GF-D8 (cell line): Measurements from ENCODE around the gene NSG1.
A peak's percentile ranks its signal among the peaks of the same experiment; 100 is the strongest.

ENCODE experiments used
- DNase-seq: peaks from one replicate; lab custom pipeline; 2025; lab: John Stamatoyannopoulos, UW

Gene NSG1

GRCh38 chr4:4374388-4375098, 12.4 kb upstream of the NSG1 start:
- no peak for DNase-seq

- no peak for DNase-seq
Observed at GRCh38 chr4:4376074-4376473, 10.8 kb upstream of the NSG1 start.

GRCh38 chr4:4377191-4377590, 9.7 kb upstream of the NSG1 start:
- DNase-seq = no peak

- DNase-seq = no peak
Observed at GRCh38 chr4:4377732-4378460, 9.0 kb upstream of the NSG1 start.

GRCh38 chr4:4379540-4380087, 7.3 kb upstream of the NSG1 start:
- no peak for DNase-seq

- DNase-seq = no peak
Observed at GRCh38 chr4:4383085-4383484, 3.8 kb upstream of the NSG1 start.

- no peak for DNase-seq
Observed at GRCh38 chr4:4384837-4385236, 2.1 kb upstream of the NSG1 start.

GRCh38 chr4:4385729-4386295, 1.1 kb upstream of the NSG1 start:
- no peak for DNase-seq

- no peak for DNase-seq
Observed at GRCh38 chr4:4386296-4386735, 586 bp upstream of the NSG1 start.

- no peak for DNase-seq
Observed at GRCh38 chr4:4387531-4388310, 819 bp downstream of the NSG1 start.

- DNase-seq = no peak
Observed at GRCh38 chr4:4388311-4388790, 1.4 kb downstream of the NSG1 start.

- DNase-seq = no peak
Observed at GRCh38 chr4:4388836-4389575, 2.1 kb downstream of the NSG1 start.

- no peak for DNase-seq
Observed at GRCh38 chr4:4390046-4390445, 3.1 kb downstream of the NSG1 start.

GRCh38 chr4:4390515-4391240, 3.8 kb downstream of the NSG1 start:
- no peak for DNase-seq

GRCh38 chr4:4391866-4392265, 5.0 kb downstream of the NSG1 start:
- DNase-seq = no peak

GRCh38 chr4:4392501-4393183, 5.7 kb downstream of the NSG1 start:
- peak; percentile 26 for DNase-seq

- no peak for DNase-seq
Observed at GRCh38 chr4:4394644-4395043, 7.7 kb downstream of the NSG1 start.

GRCh38 chr4:4395371-4395770, 8.5 kb downstream of the NSG1 start:
- no peak for DNase-seq

GRCh38 chr4:4395849-4396627, 9.1 kb downstream of the NSG1 start:
- no peak for DNase-seq
